ENCODE data around the gene CHIC1.
"Not testable (repeated sequence)": the region's sequence is repeated elsewhere in the genome, so short reads cannot be mapped to it uniquely, and the experiment has no call there.

- not testable (repeated sequence) for TF ChIP-seq SMC3 (IDR thresholded peaks at IDR 0.05; ENCODE audit: borderline replicate concordance, low read length); ZZZ3 (IDR thresholded peaks at IDR 0.05; ENCODE audit: control insufficient read depth, insufficient read length, low read depth); EP300 (IDR thresholded peaks at IDR 0.05; ENCODE audit: borderline replicate concordance in 1 of 2, control insufficient read depth in 1 of 2, low read depth in 2 of 2, low read length in 2 of 2); SIN3A (IDR thresholded peaks at IDR 0.05; ENCODE audit: low read depth, low read length); RAD21 (IDR thresholded peaks at IDR 0.05; ENCODE audit: insufficient read depth, low read depth, low read length); POLR2AphosphoS5 (IDR thresholded peaks at IDR 0.05; ENCODE audit: low read length); KDM1A (IDR thresholded peaks at IDR 0.05; ENCODE audit: borderline replicate concordance); POLR2A (IDR thresholded peaks at IDR 0.05; ENCODE audit: low read depth, low read length); ZNF592 (IDR thresholded peaks at IDR 0.05); CTCF (IDR thresholded peaks at IDR 0.05 in 2 of 3, conservative IDR thresholded peaks at IDR 0.05 in 1 of 3; ENCODE audit: control insufficient read depth in 2 of 3, extremely low read depth in 1 of 3, insufficient read depth in 1 of 3, low read depth in 3 of 3, low read length in 3 of 3); RAD51 (IDR thresholded peaks at IDR 0.05); SP1 (IDR thresholded peaks at IDR 0.05; ENCODE audit: low read depth, low read length); MEF2A (IDR thresholded peaks at IDR 0.05; ENCODE audit: insufficient read depth, low read depth, low read length)
Measured at GRCh38 chrX:73707014-73707413, 144.0 kb downstream of the CHIC1 start.

All from GM12878 (cell line).